H9 (cell line): ENCODE measurements around the gene SPOCD1. TPM values are rescaled to one million over a fixed set of nuclear protein-coding genes. Genes with fewer than 3 reads are reported as not detected.

ENCODE experiments used
- DNase-seq: peaks from one replicate; pipeline ENCODE4 v3.0.0-alpha.2; 2017
- H2AFZ ChIP-seq: one replicate; pipeline ENCODE4 v1.6.1; 2013; ENCODE audit warnings: mild to moderate bottlenecking, low read length, control low read depth, moderate library complexity
- H2AK5ac ChIP-seq: 2 replicates; pipeline ENCODE4 v1.6.1; 2013; ENCODE audit warnings: low read length, control low read depth, mixed read lengths; ENCODE audit not compliant: insufficient read length
- H2BK120ac ChIP-seq: one replicate; pipeline ENCODE4 v1.6.1; 2013; ENCODE audit warnings: low read depth, mild to moderate bottlenecking, low read length, control low read depth, inconsistent platforms; ENCODE audit not compliant: poor library complexity, severe bottlenecking
- H2BK12ac ChIP-seq: 2 replicates; pipeline ENCODE4 v1.6.1; 2013; ENCODE audit warnings: low read length, control low read depth, mixed read lengths, low read depth; ENCODE audit not compliant: insufficient read length
- H2BK15ac ChIP-seq: 2 replicates; pipeline ENCODE4 v1.6.1; 2013; ENCODE audit warnings: low read depth, low read length, control low read depth
- H2BK20ac ChIP-seq: one replicate; pipeline ENCODE4 v1.6.1; 2013; ENCODE audit warnings: low read depth, mild to moderate bottlenecking, low read length, control low read depth, inconsistent platforms; ENCODE audit not compliant: poor library complexity, severe bottlenecking
- H2BK5ac ChIP-seq: 2 replicates; pipeline ENCODE4 v1.6.1; 2013; ENCODE audit warnings: low read length, control low read depth, mixed read lengths; ENCODE audit not compliant: insufficient read length
- H3K14ac ChIP-seq: 2 replicates; pipeline ENCODE4 v1.6.1; 2013; ENCODE audit warnings: low read length, control low read depth; ENCODE audit not compliant: insufficient read depth
- H3K18ac ChIP-seq: 2 replicates; pipeline ENCODE4 v1.6.1; 2013; ENCODE audit warnings: low read depth, mild to moderate bottlenecking, mixed read lengths, low read length, control low read depth; ENCODE audit not compliant: insufficient read length
- H3K23ac ChIP-seq: 2 replicates; pipeline ENCODE4 v1.6.1; 2013; ENCODE audit warnings: low read length, control low read depth, mixed read lengths, low read depth; ENCODE audit not compliant: insufficient read length
- H3K23me2 ChIP-seq: 2 replicates; pipeline ENCODE4 v1.6.1; 2013; ENCODE audit warnings: low read depth, mild to moderate bottlenecking, mixed read lengths, low read length, control low read depth; ENCODE audit not compliant: insufficient read length, poor library complexity, severe bottlenecking
- H3K27ac ChIP-seq: 2 replicates; pipeline ENCODE4 v1.5.1; 2013; ENCODE audit warnings: low read length, control low read depth, mixed read lengths, low read depth; ENCODE audit not compliant: insufficient read length
- H3K27me3 ChIP-seq: 2 replicates; pipeline ENCODE4 v1.6.1; 2013; ENCODE audit warnings: low read length, control low read depth, inconsistent platforms; ENCODE audit not compliant: insufficient read depth
- H3K4ac ChIP-seq: 2 replicates; pipeline ENCODE4 v1.6.1; 2013; ENCODE audit warnings: low read depth, mild to moderate bottlenecking, control low read depth, inconsistent platforms, low read length, moderate library complexity
- H3K4me1 ChIP-seq: 2 replicates; pipeline ENCODE4 v1.6.1; 2013; ENCODE audit warnings: low read length, control low read depth, inconsistent platforms; ENCODE audit not compliant: insufficient read depth
- H3K4me2 ChIP-seq: 2 replicates; pipeline ENCODE4 v1.6.1; 2013; ENCODE audit warnings: low read length, control low read depth, mixed read lengths; ENCODE audit not compliant: insufficient read length, insufficient read depth
- H3K56ac ChIP-seq: 2 replicates; pipeline ENCODE4 v1.6.1; 2013; ENCODE audit warnings: low read depth, mild to moderate bottlenecking, mixed read lengths, low read length, control low read depth; ENCODE audit not compliant: insufficient read length
- H3K79me1 ChIP-seq: 2 replicates; pipeline ENCODE4 v1.6.1; 2013; ENCODE audit warnings: low read depth, mild to moderate bottlenecking, moderate library complexity, low read length, control low read depth, inconsistent platforms; ENCODE audit not compliant: insufficient read depth, poor library complexity, severe bottlenecking
- H3K79me2 ChIP-seq: 2 replicates; pipeline ENCODE4 v1.6.1; 2013; ENCODE audit warnings: low read length, control low read depth, inconsistent platforms; ENCODE audit not compliant: insufficient read depth
- H3K9ac ChIP-seq: 2 replicates; pipeline ENCODE4 v1.6.1; 2013; ENCODE audit warnings: low read length, control low read depth, mixed read lengths; ENCODE audit not compliant: insufficient read length; ENCODE audit errors: extremely low read depth
- H3K9me3 ChIP-seq: one replicate; pipeline ENCODE4 v1.6.1; 2013; ENCODE audit warnings: low read depth, low read length, inconsistent platforms; ENCODE audit not compliant: control insufficient read depth
- H3T11ph ChIP-seq: one replicate; pipeline ENCODE4 v1.6.1; 2013; ENCODE audit warnings: mild to moderate bottlenecking, low read length, control low read depth, inconsistent platforms
- H4K20me1 ChIP-seq: one replicate; pipeline ENCODE4 v1.6.1; 2013; ENCODE audit not compliant: control insufficient read depth, insufficient read length, insufficient read depth
- H4K5ac ChIP-seq: 2 replicates; pipeline ENCODE4 v1.6.1; 2013; ENCODE audit warnings: low read depth, mild to moderate bottlenecking, mixed read lengths, low read length, control low read depth; ENCODE audit not compliant: insufficient read length
- H4K8ac ChIP-seq: replicated peaks from 2 replicates; pipeline ENCODE4 v1.6.1; 2013; ENCODE audit warnings: low read length, control low read depth, mixed read lengths, low read depth; ENCODE audit not compliant: insufficient read length
- H4K91ac ChIP-seq: 2 replicates; pipeline ENCODE4 v1.6.1; 2013; ENCODE audit warnings: low read depth, mild to moderate bottlenecking, moderate library complexity, mixed read lengths, low read length, control low read depth; ENCODE audit not compliant: insufficient read length
- H3K27ac Mint-ChIP-seq, 3 experiments: 2 replicates in 2 of 3; 3 replicates in 1 of 3; pipeline ENCODE4 v1.8.0; 2020 to 2021; ENCODE audit warnings: mixed read lengths in 3 of 3, mild to moderate bottlenecking in 1 of 3, moderate library complexity in 1 of 3
- H3K27me3 Mint-ChIP-seq: 2 replicates; pipeline ENCODE4 v1.8.0; 2021; ENCODE audit warnings: low read depth, mild to moderate bottlenecking, moderate library complexity, mixed read lengths
- H3K36me3 Mint-ChIP-seq, 3 experiments: 2 replicates in 2 of 3; 3 replicates in 1 of 3; pipeline ENCODE4 v1.8.0; 2020 to 2021; ENCODE audit warnings: low read depth in 3 of 3, mixed read lengths in 3 of 3; ENCODE audit not compliant: insufficient read depth in 1 of 3
- H3K4me1 Mint-ChIP-seq, 2 experiments: 2 replicates each; pipeline ENCODE4 v1.8.0; 2020; ENCODE audit warnings: mixed read lengths in 2 of 2
- H3K4me3 Mint-ChIP-seq, 2 experiments: 2 replicates in 1 of 2; 3 replicates in 1 of 2; pipeline ENCODE4 v1.8.0; 2020 to 2021; ENCODE audit warnings: mild to moderate bottlenecking in 2 of 2, mixed read lengths in 2 of 2, moderate library complexity in 1 of 2
- H3K9me3 Mint-ChIP-seq, 2 experiments: 2 replicates in 1 of 2; 3 replicates in 1 of 2; pipeline ENCODE4 v1.8.0; 2020; ENCODE audit warnings: mild to moderate bottlenecking in 2 of 2, mixed read lengths in 2 of 2, moderate library complexity in 1 of 2
- CTCF ChIP-seq: fragments of 200-600 bp; sonication (generic); conservative IDR thresholded peaks from 3 replicates; pipeline ENCODE4 v1.8.0; 2021; ENCODE audit warnings: antibody characterized with exemption, mild to moderate bottlenecking
- WGBS: extraction: QIAGEN DNeasy Blood & Tissue Kit; methylation state at CpG from one replicate; pipeline ENCODE4 v1.1.7; 2013; ENCODE audit warnings: missing lambda C conversion rate, low lambda C conversion rate, mixed read lengths; ENCODE audit not compliant: insufficient read length; ENCODE audit errors: extremely low coverage; 5-methylcytosine and 5-hydroxymethylcytosine counted together
- total RNA-seq: library from RNA; stranded (reverse); gene quantifications from 2 replicates; pipeline ENCODE4 v1.2.1, GENCODE V29; 2021

Gene SPOCD1
- total RNA-seq, 1 experiment from 2014 or later: 1.5 TPM

- no peak overlapping the region for H2BK20ac ChIP-seq
- H3K18ac ChIP-seq: no peak overlapping the region
- no peaks in the 10 kb centered on the region for H3K9me3 ChIP-seq
- H3K36me3 Mint-ChIP-seq: no peaks in the 10 kb centered on the region
- no peak for TF ChIP-seq CTCF
- H4K5ac ChIP-seq: no peak overlapping the region
- H3K14ac ChIP-seq: no peak overlapping the region
- no peaks in the 10 kb centered on the region for H4K20me1 ChIP-seq
- H3K9ac ChIP-seq: no peak overlapping the region
- no peak overlapping the region for H2BK12ac ChIP-seq
- H3K4me3 Mint-ChIP-seq: no peak overlapping the region
- no peak overlapping the region for H3K27ac Mint-ChIP-seq
- H2BK15ac ChIP-seq: no peak overlapping the region
- no peaks in the 10 kb centered on the region for H3K4me1 Mint-ChIP-seq
- H3K4me2 ChIP-seq: no peak overlapping the region
- no peaks in the 10 kb centered on the region for H3K79me2 ChIP-seq
- H2BK120ac ChIP-seq: no peak overlapping the region
- DNase-seq: no peak
- no peaks in the 10 kb centered on the region for H3K4me1 ChIP-seq
- H3T11ph ChIP-seq: no peak overlapping the region
- no peaks in the 10 kb centered on the region for H3K9me3 Mint-ChIP-seq
- no peak overlapping the region for H2AFZ ChIP-seq
- H3K4ac ChIP-seq: no peak overlapping the region
- no peak overlapping the region for H2BK5ac ChIP-seq
- no peak overlapping the region for H3K27ac ChIP-seq
- H3K79me1 ChIP-seq: no peaks in the 10 kb centered on the region
- H3K27me3 ChIP-seq: no peaks in the 10 kb centered on the region
- H4K91ac ChIP-seq: no peak overlapping the region
- no peaks in the 10 kb centered on the region for H3K23me2 ChIP-seq
- peaks cover 2% of the 10 kb centered on the region; the same call in 1 of the 2 replicates for H3K27me3 Mint-ChIP-seq
- H2AK5ac ChIP-seq: no peak overlapping the region
- H4K8ac ChIP-seq: no peak overlapping the region
- H3K56ac ChIP-seq: no peak overlapping the region
- WGBS: no CpG with 5 or more reads among the region's 15 CpGs
- no peak overlapping the region for H3K23ac ChIP-seq
These were observed 13.3 kb upstream of the SPOCD1 start for GRCh38 chr1:31828926-31829690.
